ENCODE measurements around the gene C1QA.

DNA sequence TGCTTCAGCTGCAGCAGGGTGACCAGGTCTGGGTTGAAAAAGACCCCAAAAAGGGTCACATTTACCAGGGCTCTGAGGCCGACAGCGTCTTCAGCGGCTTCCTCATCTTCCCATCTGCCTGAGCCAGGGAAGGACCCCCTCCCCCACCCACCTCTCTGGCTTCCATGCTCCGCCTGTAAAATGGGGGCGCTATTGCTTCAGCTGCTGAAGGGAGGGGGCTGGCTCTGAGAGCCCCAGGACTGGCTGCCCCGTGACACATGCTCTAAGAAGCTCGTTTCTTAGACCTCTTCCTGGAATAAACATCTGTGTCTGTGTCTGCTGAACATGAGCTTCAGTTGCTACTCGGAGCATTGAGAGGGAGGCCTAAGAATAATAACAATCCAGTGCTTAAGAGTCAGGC, 2.9 kb downstream of the C1QA start:
- TF ChIP-seq CTCF (IDR thresholded peaks at IDR 0.05) (no peak), POLR2A (IDR thresholded peaks at IDR 0.05) (no peak)
